Natural killer cell (primary cell): ENCODE data around the gene C16orf74. TPM values are rescaled to one million over a fixed set of nuclear protein-coding genes. Genes with fewer than 3 reads are reported as not detected.

Experiments
- ATAC-seq, 3 donors: fragments of 150-1000 bp in 2 of 3; fragments of 200-7000 bp in 1 of 3; cut with Tn5 transposase; 1 replicate in 1 of 3; 2 replicates in 2 of 3; pipeline ENCODE4 v1.10.0; 2021; ENCODE audit warnings: mild to moderate bottlenecking in 2 of 3, moderate library complexity in 2 of 3
- DNase-seq, 2 donors: peaks; one replicate each; pipeline versions ENCODE4 v3.0.0 to v3.0.0-alpha.2; 2013 to 2021; ENCODE audit warnings: mixed read lengths in 1 of 2
- H3K27ac ChIP-seq: one replicate; pipeline ENCODE4 v1.5.1; 2013; ENCODE audit warnings: mild to moderate bottlenecking, low read length
- H3K27me3 ChIP-seq: one replicate; pipeline ENCODE4 v1.6.1; 2013; ENCODE audit warnings: low read length; ENCODE audit not compliant: control insufficient read depth, insufficient read depth
- H3K36me3 ChIP-seq: one replicate; pipeline ENCODE4 v1.6.1; 2013; ENCODE audit warnings: low read length; ENCODE audit not compliant: control insufficient read depth, insufficient read depth
- H3K4me1 ChIP-seq: one replicate; pipeline ENCODE4 v1.6.1; 2013; ENCODE audit warnings: low read length; ENCODE audit not compliant: control insufficient read depth, insufficient read depth
- H3K4me3 ChIP-seq: one replicate; pipeline ENCODE4 v1.5.1; 2013; ENCODE audit warnings: low read length
- H3K9me3 ChIP-seq: one replicate; pipeline ENCODE4 v1.6.1; 2013; ENCODE audit warnings: low read length; ENCODE audit not compliant: control insufficient read depth, insufficient read depth
- H3K27ac Mint-ChIP-seq, 2 donors: one replicate each; pipeline ENCODE4 v1.8.0; 2022; ENCODE audit warnings: mild to moderate bottlenecking in 2 of 2, mixed read lengths in 2 of 2, moderate library complexity in 1 of 2
- H3K27me3 Mint-ChIP-seq, 2 donors: one replicate each; pipeline ENCODE4 v1.8.0; 2022; ENCODE audit warnings: low read depth in 2 of 2, mixed read lengths in 2 of 2
- H3K36me3 Mint-ChIP-seq: one replicate; pipeline ENCODE4 v1.8.0; 2022; ENCODE audit warnings: mixed read lengths
- H3K4me1 Mint-ChIP-seq, 2 donors: one replicate each; pipeline ENCODE4 v1.8.0; 2022; ENCODE audit warnings: mixed read lengths in 2 of 2
- H3K4me3 Mint-ChIP-seq: one replicate; pipeline ENCODE4 v1.8.0; 2022; ENCODE audit warnings: mild to moderate bottlenecking, moderate library complexity, mixed read lengths
- H3K9me3 Mint-ChIP-seq, 2 donors: one replicate each; pipeline ENCODE4 v1.8.0; 2022; ENCODE audit warnings: mixed read lengths in 2 of 2
- CTCF ChIP-seq: fragments of 200-600 bp; IDR thresholded peaks from one replicate; pipeline ENCODE4 v1.8.0; 2022; ENCODE audit warnings: antibody characterized with exemption
- WGBS: methylation state at CpG from one replicate; pipeline ENCODE4 v1.1.7; 2013; ENCODE audit warnings: missing lambda C conversion rate; ENCODE audit not compliant: insufficient coverage; 5-methylcytosine and 5-hydroxymethylcytosine counted together
- intact Hi-C: fragments of 100-400 bp; cut with micrococcal nuclease; formaldehyde crosslinking; loops from one replicate; pipeline ENCODE4 v1.14.2; 2022
- total RNA-seq, 4 donors: library from RNA; stranded (reverse); fragments of 120-200 nt in 1 of 4; gene quantifications; one replicate each; pipeline versions ENCODE4 v1.2.3 to v1.2.4, GENCODE V29; 2013 to 2022

Gene C16orf74
- total RNA-seq, 3 donors from 2014 or later (not counting 1 experiment from before 2014, with no cell fraction given): 0.71 to 2.2 (median 1.8) TPM

- Histone ChIP-seq H3K4me1 (no peaks in the 10 kb centered on the region), H3K9me3 (no peaks in the 10 kb centered on the region), H3K27ac (no peak overlapping the region), H3K36me3 (peaks cover 34% of the 10 kb centered on the region), H3K4me3 (no peak overlapping the region), H3K27me3 (no peaks in the 10 kb centered on the region)
- WGBS: 94% methylated on average over 8 of the region's 8 CpGs
- no peak for TF ChIP-seq CTCF
- DNase-seq (no peak), ATAC-seq (no peak)
- H3K4me3 Mint-ChIP-seq: no peak overlapping the region
- H3K9me3 Mint-ChIP-seq: no peaks in the 10 kb centered on the region
- H3K36me3 Mint-ChIP-seq: peaks cover 15% of the 10 kb centered on the region
- peaks cover 10 to 30% of the 10 kb centered on the region in 2 donors for H3K4me1 Mint-ChIP-seq
- intact Hi-C loops: no loop called here
- no peak overlapping the region for H3K27ac Mint-ChIP-seq
- H3K27me3 Mint-ChIP-seq: no peaks in the 10 kb centered on the region
Measured at GRCh38 chr16:85678016-85678415, 72.9 kb downstream of the C16orf74 start.

- no peak for DNase-seq
- Mint-ChIP-seq H3K4me1 (peaks cover 10 to 30% of the 10 kb centered on the region in 2 donors), H3K9me3 (no peaks in the 10 kb centered on the region), H3K36me3 (peaks cover 15% of the 10 kb centered on the region), H3K4me3 (no peak overlapping the region), H3K27ac (peak overlapping the region in 1 of 2 donors; percentile 34), H3K27me3 (no peaks in the 10 kb centered on the region)
- no peak for TF ChIP-seq CTCF
- no peaks in the 10 kb centered on the region for H3K9me3 ChIP-seq
- no peak overlapping the region for H3K4me3 ChIP-seq
- 94% methylated on average over 6 of the region's 6 CpGs for WGBS
- H3K36me3 ChIP-seq: peaks cover 39% of the 10 kb centered on the region
- no peak for ATAC-seq
- intact Hi-C loops: no loop called here
- H3K27me3 ChIP-seq: no peaks in the 10 kb centered on the region
- no peak overlapping the region for H3K27ac ChIP-seq
- no peaks in the 10 kb centered on the region for H3K4me1 ChIP-seq
Measured at GRCh38 chr16:85677383-85677967, 73.4 kb downstream of the C16orf74 start.

GRCh38 chr16:85676466-85676865 is 74.4 kb downstream of the C16orf74 start:
- DNase-seq (no peak), ATAC-seq (no peak)
- Mint-ChIP-seq H3K27me3 (no peaks in the 10 kb centered on the region), H3K36me3 (peaks cover 15% of the 10 kb centered on the region), H3K9me3 (no peaks in the 10 kb centered on the region), H3K4me1 (peaks cover 10 to 30% of the 10 kb centered on the region in 2 donors), H3K4me3 (no peak overlapping the region), H3K27ac (no peak overlapping the region)
- 97% methylated on average over 7 of the region's 7 CpGs for WGBS
- H3K27ac ChIP-seq: no peak overlapping the region
- no peaks in the 10 kb centered on the region for H3K27me3 ChIP-seq
- H3K4me3 ChIP-seq: no peak overlapping the region
- peaks cover 49% of the 10 kb centered on the region for H3K36me3 ChIP-seq
- TF ChIP-seq CTCF: no peak
- H3K4me1 ChIP-seq: no peaks in the 10 kb centered on the region
- intact Hi-C loops: no loop called here
- H3K9me3 ChIP-seq: no peaks in the 10 kb centered on the region
